HepG2 (cell line): ENCODE results near the gene MX2. TPM values are rescaled to one million over a fixed set of nuclear protein-coding genes. Genes with fewer than 3 reads are reported as not detected.

ENCODE experiments used
- FLYWCH1 ChIP-seq: sonication (generic); formaldehyde crosslinking; IDR thresholded peaks from 2 replicates; pipeline ENCODE4 v1.8.1; 2023; ENCODE audit warnings: mild to moderate bottlenecking, missing genetic modification reagents
- GPN1 ChIP-seq: sonication (generic); formaldehyde crosslinking; IDR thresholded peaks from 2 replicates; pipeline ENCODE4 v1.5.1; 2020; ENCODE audit warnings: missing genetic modification reagents, borderline replicate concordance
- HES4 ChIP-seq: sonication (generic); formaldehyde crosslinking; IDR thresholded peaks from 2 replicates; pipeline ENCODE4 v1.9.0; 2021; ENCODE audit warnings: mild to moderate bottlenecking, missing genetic modification reagents, borderline replicate concordance
- HHEX ChIP-seq: IDR thresholded peaks from 2 replicates; pipeline ENCODE4 v1.6.1; 2016; ENCODE audit warnings: control low read depth
- MEF2D ChIP-seq: sonication (generic); formaldehyde crosslinking; IDR thresholded peaks from 2 replicates; pipeline ENCODE4 v1.5.1; 2020; ENCODE audit warnings: mild to moderate bottlenecking, missing genetic modification reagents
- MLLT10 ChIP-seq: sonication (generic); formaldehyde crosslinking; IDR thresholded peaks from 2 replicates; pipeline ENCODE4 v1.4.0; 2020; ENCODE audit warnings: missing genetic modification reagents
- MZF1 ChIP-seq: sonication (generic); formaldehyde crosslinking; IDR thresholded peaks from 2 replicates; pipeline ENCODE4 v1.8.1; 2023; ENCODE audit warnings: mild to moderate bottlenecking, missing genetic modification reagents, borderline replicate concordance
- NONO ChIP-seq, 2 experiments: fragments of 450-650 bp in 1 of 2; sonication (generic) in 1 of 2; formaldehyde crosslinking in 1 of 2; IDR thresholded peaks in 1 of 2; conservative IDR thresholded peaks in 1 of 2; 2 replicates each; pipeline versions ENCODE4 v1.6.1 to v1.8.0; 2017 to 2022; ENCODE audit warnings: mild to moderate bottlenecking in 1 of 2, missing genetic modification reagents in 1 of 2, moderate library complexity in 1 of 2
- NRL ChIP-seq: sonication (generic); formaldehyde crosslinking; IDR thresholded peaks from 2 replicates; pipeline ENCODE4 v1.5.0; 2020; ENCODE audit warnings: missing genetic modification reagents, mild to moderate bottlenecking, moderate library complexity, borderline replicate concordance
- REPIN1 ChIP-seq: sonication (generic); formaldehyde crosslinking; IDR thresholded peaks from 2 replicates; pipeline ENCODE4 v1.8.0; 2022; ENCODE audit warnings: missing genetic modification reagents, low read depth, mild to moderate bottlenecking, borderline replicate concordance
- REXO4 ChIP-seq: sonication (generic); formaldehyde crosslinking; IDR thresholded peaks from 2 replicates; pipeline ENCODE4 v1.8.0; 2022; ENCODE audit warnings: missing genetic modification reagents, mild to moderate bottlenecking, borderline replicate concordance
- TBX3 ChIP-seq: fragments of 450-650 bp; IDR thresholded peaks from 2 replicates; pipeline ENCODE4 v1.6.1; 2017; ENCODE audit warnings: antibody characterized with exemption, mild to moderate bottlenecking, inconsistent platforms, borderline replicate concordance
- ZNF253 ChIP-seq: sonication (generic); formaldehyde crosslinking; IDR thresholded peaks from 2 replicates; pipeline ENCODE4 v1.8.0; 2022; ENCODE audit warnings: mild to moderate bottlenecking, missing genetic modification reagents, borderline replicate concordance
- ZNF331 ChIP-seq: sonication (generic); formaldehyde crosslinking; IDR thresholded peaks from 2 replicates; pipeline ENCODE4 v1.4.0; 2020; ENCODE audit warnings: missing genetic modification reagents
- ZNF598 ChIP-seq: sonication (generic); formaldehyde crosslinking; IDR thresholded peaks from 2 replicates; pipeline ENCODE4 v1.5.1; 2020; ENCODE audit warnings: mild to moderate bottlenecking, missing genetic modification reagents, borderline replicate concordance
- ZNF672 ChIP-seq: sonication (generic); formaldehyde crosslinking; IDR thresholded peaks from 2 replicates; pipeline ENCODE4 v1.8.1; 2022; ENCODE audit warnings: missing genetic modification reagents
- ZNF687 ChIP-seq: sonication (generic); formaldehyde crosslinking; IDR thresholded peaks from 2 replicates; pipeline ENCODE4 v1.5.1; 2020; ENCODE audit warnings: mild to moderate bottlenecking, missing genetic modification reagents, moderate library complexity
- ZNF766 ChIP-seq: sonication (generic); formaldehyde crosslinking; IDR thresholded peaks from 2 replicates; pipeline ENCODE4 v1.5.0; 2020; ENCODE audit warnings: missing genetic modification reagents, borderline replicate concordance
- polyA plus RNA-seq, 8 experiments: library from polyadenylated mRNA; depleted of rRNA in 3 of 8; stranded (reverse) in 7 of 8; unstranded in 1 of 8; fragments of >200 nt; fragmentation: Illumina TruSeq in 4 of 8; extraction: Trizol in 4 of 8; gene quantifications; 2 replicates each; pipeline versions ENCODE4 v1.2.1 to v1.2.3, GENCODE V29; 2011 to 2016; ENCODE audit warnings: low read depth in 4 of 8, missing spikeins in 1 of 8, mixed read lengths in 1 of 8; ENCODE audit not compliant: insufficient read depth in 1 of 8
- total RNA-seq, 5 experiments: library from RNA; depleted of rRNA; stranded (reverse); fragments of >200 nt; fragmentation: Illumina TruSeq; extraction: Trizol; gene quantifications; 2 replicates each; pipeline ENCODE4 v1.2.3, GENCODE V29; 2016; ENCODE audit warnings: low read depth in 1 of 5
- TF ChIP-seq, protein P1 (sequence below): sonication (generic); formaldehyde crosslinking; IDR thresholded peaks from 2 replicates; pipeline ENCODE4 v1.4.0; 2020; ENCODE audit warnings: missing genetic modification reagents, borderline replicate concordance
- TF ChIP-seq, protein P2 (sequence below): sonication (generic); formaldehyde crosslinking; IDR thresholded peaks from 2 replicates; pipeline ENCODE4 v1.8.1; 2023; ENCODE audit warnings: mild to moderate bottlenecking, inconsistent platforms, moderate library complexity, missing genetic modification reagents, borderline replicate concordance

Gene MX2
- total and polyA plus RNA-seq, 2 of the 13 experiments (the other 11 are each of a cell fraction or from before 2014, with no cell fraction given), result 24.0 to 35.7 TPM

- TF ChIP-seq ZNF672 (CRISPR knock-in tag) (peak; percentile 83; the same call in 1 of the 2 replicates), HHEX (peak; percentile 82), GPN1 (CRISPR knock-in tag) (no peak), MEF2D (CRISPR knock-in tag) (peak; percentile 43; the same call in 1 of the 2 replicates), NRL (CRISPR knock-in tag) (no peak; the same call in 1 of the 2 replicates), FLYWCH1 (no peak), ZNF766 (CRISPR knock-in tag) (peak; percentile 21; the same call in 1 of the 2 replicates), NONO (IDR thresholded peaks at IDR 0.05) (no peak), NONO (CRISPR knock-in tag; conservative IDR thresholded peaks at IDR 0.05) (peak; percentile 95), ZNF598 (CRISPR knock-in tag) (no peak), TBX3 (peak; percentile 90), REXO4 (CRISPR knock-in tag) (no peak), MZF1 (no peak), ZNF687 (CRISPR knock-in tag) (peak; percentile 98), HES4 (peak; percentile 65; the same call in 1 of the 2 replicates), MLLT10 (CRISPR knock-in tag) (no peak), ZNF331 (peak; percentile 86), ZNF253 (CRISPR knock-in tag) (no peak), REPIN1 (peak; percentile 84)
- TF ChIP-seq, protein P1, sequence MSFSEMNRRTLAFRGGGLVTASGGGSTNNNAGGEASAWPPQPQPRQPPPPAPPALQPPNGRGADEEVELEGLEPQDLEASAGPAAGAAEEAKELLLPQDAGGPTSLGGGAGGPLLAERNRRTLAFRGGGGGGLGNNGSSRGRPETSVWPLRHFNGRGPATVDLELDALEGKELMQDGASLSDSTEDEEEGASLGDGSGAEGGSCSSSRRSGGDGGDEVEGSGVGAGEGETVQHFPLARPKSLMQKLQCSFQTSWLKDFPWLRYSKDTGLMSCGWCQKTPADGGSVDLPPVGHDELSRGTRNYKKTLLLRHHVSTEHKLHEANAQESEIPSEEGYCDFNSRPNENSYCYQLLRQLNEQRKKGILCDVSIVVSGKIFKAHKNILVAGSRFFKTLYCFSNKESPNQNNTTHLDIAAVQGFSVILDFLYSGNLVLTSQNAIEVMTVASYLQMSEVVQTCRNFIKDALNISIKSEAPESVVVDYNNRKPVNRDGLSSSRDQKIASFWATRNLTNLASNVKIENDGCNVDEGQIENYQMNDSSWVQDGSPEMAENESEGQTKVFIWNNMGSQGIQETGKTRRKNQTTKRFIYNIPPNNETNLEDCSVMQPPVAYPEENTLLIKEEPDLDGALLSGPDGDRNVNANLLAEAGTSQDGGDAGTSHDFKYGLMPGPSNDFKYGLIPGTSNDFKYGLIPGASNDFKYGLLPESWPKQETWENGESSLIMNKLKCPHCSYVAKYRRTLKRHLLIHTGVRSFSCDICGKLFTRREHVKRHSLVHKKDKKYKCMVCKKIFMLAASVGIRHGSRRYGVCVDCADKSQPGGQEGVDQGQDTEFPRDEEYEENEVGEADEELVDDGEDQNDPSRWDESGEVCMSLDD (CRISPR knock-in tag), result peak; percentile 47; the same call in 1 of the 2 replicates
- TF ChIP-seq, protein P2, sequence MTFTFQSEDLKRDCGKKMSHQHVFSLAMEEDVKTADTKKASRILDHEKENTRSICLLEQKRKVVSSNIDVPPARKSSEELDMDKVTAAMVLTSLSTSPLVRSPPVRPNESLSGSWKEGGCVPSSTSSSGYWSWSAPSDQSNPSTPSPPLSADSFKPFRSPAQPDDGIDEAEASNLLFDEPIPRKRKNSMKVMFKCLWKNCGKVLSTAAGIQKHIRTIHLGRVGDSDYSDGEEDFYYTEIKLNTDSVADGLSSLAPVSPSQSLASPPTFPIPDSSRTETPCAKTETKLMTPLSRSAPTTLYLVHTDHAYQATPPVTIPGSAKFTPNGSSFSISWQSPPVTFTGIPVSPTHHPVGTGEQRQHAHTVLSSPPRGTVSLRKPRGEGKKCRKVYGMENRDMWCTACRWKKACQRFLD (CRISPR knock-in tag), result peak; percentile 81; the same call in 1 of the 2 replicates
These were observed 39.1 kb upstream of the MX2 start (continued) for GRCh38 chr21:41322496-41323382.
